CD14-positive monocyte (primary cell): ENCODE data around the gene CNTNAP5. TPM values are rescaled to one million over a fixed set of nuclear protein-coding genes. Genes with fewer than 3 reads are reported as not detected.

Experiments used
- DNase-seq, 3 donors: peaks; one replicate each; pipeline ENCODE4 v3.0.0-alpha.2; 2011 to 2022
- H2AFZ ChIP-seq: 2 replicates; pipeline ENCODE4 v1.6.0; 2012; ENCODE audit warnings: mild to moderate bottlenecking, low read depth, low read length, inconsistent platforms; ENCODE audit not compliant: insufficient read depth, poor library complexity, severe bottlenecking
- H3K27ac ChIP-seq, 2 donors: 1 replicate in 1 of 2; 2 replicates in 1 of 2; pipeline ENCODE4 v1.5.1; 2012 to 2013; ENCODE audit warnings: low read length in 2 of 2, control low read depth in 1 of 2, inconsistent platforms in 1 of 2, low read depth in 1 of 2, mild to moderate bottlenecking in 1 of 2
- H3K27me3 ChIP-seq, 2 donors: one replicate each; pipeline versions ENCODE4 v1.6.0 to v1.6.1; 2011 to 2013; ENCODE audit warnings: low read length in 2 of 2; ENCODE audit not compliant: control insufficient read depth in 2 of 2, insufficient read depth in 2 of 2
- H3K36me3 ChIP-seq, 2 donors: replicated peaks in 1 of 2; 1 replicate in 1 of 2; 2 replicates in 1 of 2; pipeline versions ENCODE4 v1.5.1 to v1.6.1; 2012 to 2013; ENCODE audit warnings: low read length in 2 of 2, control low read depth in 1 of 2, inconsistent platforms in 1 of 2, mild to moderate bottlenecking in 1 of 2; ENCODE audit not compliant: insufficient read depth in 2 of 2, control insufficient read depth in 1 of 2
- H3K4me1 ChIP-seq, 2 donors: 1 replicate in 1 of 2; 2 replicates in 1 of 2; pipeline versions ENCODE4 v1.5.1 to v1.6.1; 2012 to 2013; ENCODE audit warnings: low read length in 2 of 2, control low read depth in 1 of 2, inconsistent platforms in 1 of 2, mild to moderate bottlenecking in 1 of 2, moderate library complexity in 1 of 2; ENCODE audit not compliant: insufficient read depth in 2 of 2, control insufficient read depth in 1 of 2
- H3K4me2 ChIP-seq: replicated peaks from 2 replicates; pipeline ENCODE3; 2012; ENCODE audit warnings: low read length, moderate library complexity, mild to moderate bottlenecking; ENCODE audit not compliant: poor library complexity, severe bottlenecking; ENCODE audit errors: extremely low read depth
- H3K4me3 ChIP-seq, 3 experiments: fragments of 200-600 bp in 1 of 3; sonication (generic) in 1 of 3; replicated peaks in 1 of 3; 1 replicate in 2 of 3; 2 replicates in 1 of 3; pipeline ENCODE4 v1.5.1; 2011 to 2013; ENCODE audit warnings: low read length in 3 of 3, mild to moderate bottlenecking in 3 of 3, control low read depth in 2 of 3, low read depth in 2 of 3, inconsistent platforms in 1 of 3, moderate library complexity in 1 of 3
- H3K79me2 ChIP-seq: 2 replicates; pipeline ENCODE4 v1.6.0; 2012; ENCODE audit warnings: mild to moderate bottlenecking, control low read depth, inconsistent platforms, low read length, moderate library complexity; ENCODE audit not compliant: insufficient read depth
- H3K9ac ChIP-seq: 2 replicates; pipeline ENCODE4 v1.6.0; 2017; ENCODE audit warnings: low read length, mild to moderate bottlenecking; ENCODE audit not compliant: insufficient read depth, poor library complexity, severe bottlenecking
- H3K9me3 ChIP-seq, 2 donors: replicated peaks in 1 of 2; 1 replicate in 1 of 2; 2 replicates in 1 of 2; pipeline versions ENCODE4 v1.5.1 to v1.6.1; 2012 to 2013; ENCODE audit warnings: low read length in 2 of 2, control low read depth in 1 of 2; ENCODE audit not compliant: control insufficient read depth in 1 of 2, insufficient read depth in 1 of 2
- H4K20me1 ChIP-seq: 2 replicates; pipeline ENCODE4 v1.6.0; 2012; ENCODE audit warnings: mild to moderate bottlenecking, low read length, control low read depth, moderate library complexity; ENCODE audit not compliant: insufficient read depth
- H3K27ac Mint-ChIP-seq, 7 donors: one replicate each; pipeline ENCODE4 v1.8.0; 2020; ENCODE audit warnings: mild to moderate bottlenecking in 7 of 7, mixed read lengths in 7 of 7, moderate library complexity in 6 of 7, inconsistent platforms in 2 of 7
- H3K27me3 Mint-ChIP-seq, 3 donors: one replicate each; pipeline ENCODE4 v1.8.0; 2021 to 2022; ENCODE audit warnings: low read depth in 3 of 3, mild to moderate bottlenecking in 3 of 3, mixed read lengths in 3 of 3, moderate library complexity in 3 of 3, inconsistent platforms in 1 of 3
- H3K36me3 Mint-ChIP-seq, 2 donors: one replicate each; pipeline ENCODE4 v1.8.0; 2020; ENCODE audit warnings: mixed read lengths in 2 of 2, inconsistent platforms in 1 of 2, mild to moderate bottlenecking in 1 of 2
- H3K4me1 Mint-ChIP-seq: one replicate; pipeline ENCODE4 v1.8.0; 2020; ENCODE audit warnings: mild to moderate bottlenecking, mixed read lengths
- H3K4me3 Mint-ChIP-seq, 2 donors: one replicate each; pipeline ENCODE4 v1.8.0; 2020; ENCODE audit warnings: mild to moderate bottlenecking in 2 of 2, mixed read lengths in 2 of 2, moderate library complexity in 1 of 2
- H3K9me3 Mint-ChIP-seq, 7 donors: one replicate each; pipeline ENCODE4 v1.8.0; 2020 to 2022; ENCODE audit warnings: mixed read lengths in 7 of 7, mild to moderate bottlenecking in 6 of 7, moderate library complexity in 6 of 7, inconsistent platforms in 2 of 7
- WGBS: methylation state at CpG from one replicate; pipeline ENCODE4 v1.1.5; 2013; ENCODE audit warnings: missing lambda C conversion rate; ENCODE audit not compliant: insufficient coverage; 5-methylcytosine and 5-hydroxymethylcytosine counted together
- intact Hi-C, 2 donors: fragments of 100-400 bp; cut with micrococcal nuclease; formaldehyde crosslinking; loops; one replicate each; pipeline versions ENCODE4 v1.15.0 to v1.15.1; 2023
- polyA plus RNA-seq, 3 donors: library from polyadenylated mRNA; depleted of rRNA in 1 of 3; unstranded in 2 of 3; stranded (reverse) in 1 of 3; fragments of 300-500 nt in 2 of 3; fragments of >200 nt in 1 of 3; fragmentation: Illumina TruSeq in 2 of 3; gene quantifications; 1 replicate in 2 of 3; 2 replicates in 1 of 3; pipeline ENCODE4 v1.2.3, GENCODE V29; 2012 to 2021
- TF ChIP-seq, protein P1 (sequence below): fragments of 200-600 bp; IDR thresholded peaks from one replicate; pipeline ENCODE4 v1.8.0; 2022; ENCODE audit warnings: antibody characterized with exemption, mild to moderate bottlenecking

The CNTNAP5 gene
- polyA plus RNA-seq, 3 donors = not detected

DNA sequence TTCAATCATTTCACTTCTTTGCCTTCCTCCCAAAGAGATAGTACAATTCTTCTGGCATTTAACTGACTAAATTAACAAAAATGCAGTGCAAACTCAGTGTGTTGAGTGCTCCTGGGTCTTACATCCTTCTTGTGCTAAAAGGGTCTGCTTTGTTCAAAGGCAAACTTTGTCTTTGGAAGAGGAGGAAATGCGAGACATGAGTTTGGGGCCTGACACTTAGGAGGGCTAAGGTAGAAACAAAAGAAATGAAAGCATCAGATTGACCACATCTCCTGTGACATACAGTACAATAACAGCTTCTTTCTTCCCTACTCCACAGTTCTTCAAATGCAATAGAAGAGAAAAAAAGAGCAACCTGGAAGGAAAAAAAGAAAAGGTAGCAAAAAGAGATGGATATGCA, 161.7 kb downstream of the CNTNAP5 start:
- no peak overlapping the region for H3K4me3 Mint-ChIP-seq
- TF ChIP-seq, protein P1, sequence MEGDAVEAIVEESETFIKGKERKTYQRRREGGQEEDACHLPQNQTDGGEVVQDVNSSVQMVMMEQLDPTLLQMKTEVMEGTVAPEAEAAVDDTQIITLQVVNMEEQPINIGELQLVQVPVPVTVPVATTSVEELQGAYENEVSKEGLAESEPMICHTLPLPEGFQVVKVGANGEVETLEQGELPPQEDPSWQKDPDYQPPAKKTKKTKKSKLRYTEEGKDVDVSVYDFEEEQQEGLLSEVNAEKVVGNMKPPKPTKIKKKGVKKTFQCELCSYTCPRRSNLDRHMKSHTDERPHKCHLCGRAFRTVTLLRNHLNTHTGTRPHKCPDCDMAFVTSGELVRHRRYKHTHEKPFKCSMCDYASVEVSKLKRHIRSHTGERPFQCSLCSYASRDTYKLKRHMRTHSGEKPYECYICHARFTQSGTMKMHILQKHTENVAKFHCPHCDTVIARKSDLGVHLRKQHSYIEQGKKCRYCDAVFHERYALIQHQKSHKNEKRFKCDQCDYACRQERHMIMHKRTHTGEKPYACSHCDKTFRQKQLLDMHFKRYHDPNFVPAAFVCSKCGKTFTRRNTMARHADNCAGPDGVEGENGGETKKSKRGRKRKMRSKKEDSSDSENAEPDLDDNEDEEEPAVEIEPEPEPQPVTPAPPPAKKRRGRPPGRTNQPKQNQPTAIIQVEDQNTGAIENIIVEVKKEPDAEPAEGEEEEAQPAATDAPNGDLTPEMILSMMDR = no peak
- Histone ChIP-seq H3K36me3 (no peaks in the 10 kb centered on the region), H3K27ac (no peak overlapping the region), H3K79me2 (no peaks in the 10 kb centered on the region), H3K4me3 (no peak overlapping the region), H2AFZ (no peak overlapping the region), H3K4me2 (no peak overlapping the region), H3K27me3 (no peaks in the 10 kb centered on the region), H3K9me3 (no peaks in the 10 kb centered on the region), H3K9ac (no peak overlapping the region), H3K4me1 (no peaks in the 10 kb centered on the region), H4K20me1 (no peaks in the 10 kb centered on the region)
- no CpG with 5 or more reads among the region's 1 CpG for WGBS
- H3K36me3 Mint-ChIP-seq = no peaks in the 10 kb centered on the region
- no peak overlapping the region for H3K27ac Mint-ChIP-seq
- no peaks in the 10 kb centered on the region for H3K4me1 Mint-ChIP-seq
- DNase-seq = no peak
- intact Hi-C loops = no loop called here
- H3K27me3 Mint-ChIP-seq = no peaks in the 10 kb centered on the region
- peaks cover 0 to 5% (median 0%) of the 10 kb centered on the region in 7 donors for H3K9me3 Mint-ChIP-seq

DNA sequence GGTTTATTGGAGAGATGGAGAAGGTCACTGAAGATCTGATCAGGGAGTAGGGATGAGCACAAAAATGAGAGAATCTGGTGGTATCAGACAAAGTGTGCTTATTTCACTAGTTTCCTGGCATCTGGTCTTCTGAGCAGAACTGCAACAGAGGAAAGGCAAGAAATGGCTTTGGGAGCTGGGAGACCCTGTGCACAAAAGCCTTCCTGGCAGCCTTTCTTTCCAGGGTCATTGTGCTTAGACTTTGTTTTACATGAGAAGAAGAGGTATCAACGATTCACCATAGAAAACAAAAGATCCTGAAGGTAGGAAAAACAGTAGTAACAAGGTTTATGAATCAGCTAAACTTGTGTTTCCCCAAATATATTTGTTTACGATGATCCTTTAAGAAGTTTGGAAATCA, 162.9 kb downstream of the CNTNAP5 start:
- no peak overlapping the region for H2AFZ ChIP-seq
- Mint-ChIP-seq H3K4me1 (no peaks in the 10 kb centered on the region), H3K27ac (no peak overlapping the region), H3K27me3 (no peaks in the 10 kb centered on the region), H3K4me3 (no peak overlapping the region), H3K36me3 (no peaks in the 10 kb centered on the region), H3K9me3 (peaks cover 0 to 8% (median 6%) of the 10 kb centered on the region in 7 donors)
- no peaks in the 10 kb centered on the region for H3K4me1 ChIP-seq
- intact Hi-C loops = no loop called here
- H3K36me3 ChIP-seq = no peaks in the 10 kb centered on the region
- H3K27me3 ChIP-seq = no peaks in the 10 kb centered on the region
- no peak overlapping the region for H3K27ac ChIP-seq
- TF ChIP-seq, protein P1 = no peak
- DNase-seq = no peak
- H3K79me2 ChIP-seq = no peaks in the 10 kb centered on the region
- H4K20me1 ChIP-seq = no peaks in the 10 kb centered on the region
- H3K4me2 ChIP-seq = no peak overlapping the region
- H3K4me3 ChIP-seq = no peak overlapping the region
- no CpG with 5 or more reads among the region's 2 CpGs for WGBS
- H3K9me3 ChIP-seq = peaks cover 0 to 4% of the 10 kb centered on the region in 2 donors
- no peak overlapping the region for H3K9ac ChIP-seq
